ENCODE data around the gene GATA2.

Gene GATA2

GRCh38 chr3:128468791-128469527 is 24.0 kb downstream of the GATA2 start:
- H3K4me1 ChIP-seq (ENCODE audit: insufficient read depth, low read length), result peaks cover 4% of the 10 kb centered on the region; the same call in 1 of the 2 replicates
- H3K36me3 ChIP-seq (ENCODE audit: insufficient read depth, low read depth, low read length), result no peaks in the 10 kb centered on the region
- no peak overlapping the region for H3K9ac ChIP-seq (ENCODE audit: low read depth, low read length)
- H3K4me3 ChIP-seq (ENCODE audit: low read length), result no peak overlapping the region
- H3K27me3 ChIP-seq (ENCODE audit: insufficient read depth, low read length), result peaks cover 86% of the 10 kb centered on the region
- H3K27ac ChIP-seq (ENCODE audit: low read length), result no peak overlapping the region
- no peaks in the 10 kb centered on the region for H3K9me3 ChIP-seq (ENCODE audit: insufficient read depth, low read depth, low read length)

GRCh38 chr3:128468285-128468790 is 24.7 kb downstream of the GATA2 start:
- Histone ChIP-seq H3K4me3 (ENCODE audit: low read length) (no peak overlapping the region), H3K27ac (ENCODE audit: low read length) (no peak overlapping the region), H3K27me3 (ENCODE audit: insufficient read depth, low read length) (peaks cover 82% of the 10 kb centered on the region), H3K36me3 (ENCODE audit: insufficient read depth, low read depth, low read length) (no peaks in the 10 kb centered on the region), H3K9ac (ENCODE audit: low read depth, low read length) (no peak overlapping the region), H3K9me3 (ENCODE audit: insufficient read depth, low read depth, low read length) (no peaks in the 10 kb centered on the region), H3K4me1 (ENCODE audit: insufficient read depth, low read length) (no peaks in the 10 kb centered on the region)

- Histone ChIP-seq H3K4me1 (ENCODE audit: insufficient read depth, low read length) (no peaks in the 10 kb centered on the region), H3K27me3 (ENCODE audit: insufficient read depth, low read length) (peaks cover 69% of the 10 kb centered on the region), H3K27ac (ENCODE audit: low read length) (no peak within 1 kb of the TSS), H3K9me3 (ENCODE audit: insufficient read depth, low read depth, low read length) (no peaks in the 10 kb centered on the region), H3K9ac (ENCODE audit: low read depth, low read length) (no peak within 1 kb of the TSS), H3K4me3 (ENCODE audit: low read length) (no peak within 1 kb of the TSS), H3K36me3 (ENCODE audit: insufficient read depth, low read depth, low read length) (no peaks in the 10 kb centered on the region)
Measured at GRCh38 chr3:128466840-128467541, 26.0 kb downstream of the GATA2 start, which contains the start of gene DNAJB8. TSS of gene DNAJB8 (minus strand) at chr3:128466890. CDS start at chr3:128463245, 3,645 bp downstream.

- Histone ChIP-seq H3K27me3 (ENCODE audit: insufficient read depth, low read length) (peaks cover 50% of the 10 kb centered on the region), H3K4me1 (ENCODE audit: insufficient read depth, low read length) (no peaks in the 10 kb centered on the region), H3K4me3 (ENCODE audit: low read length) (no peak overlapping the region), H3K27ac (ENCODE audit: low read length) (no peak overlapping the region), H3K9ac (ENCODE audit: low read depth, low read length) (no peak overlapping the region), H3K36me3 (ENCODE audit: insufficient read depth, low read depth, low read length) (no peaks in the 10 kb centered on the region), H3K9me3 (ENCODE audit: insufficient read depth, low read depth, low read length) (no peaks in the 10 kb centered on the region)
Measured at GRCh38 chr3:128464702-128465101, 28.3 kb downstream of the GATA2 start.

GRCh38 chr3:128464188-128464587 is 28.8 kb downstream of the GATA2 start:
- H3K27me3 ChIP-seq (ENCODE audit: insufficient read depth, low read length), result peaks cover 53% of the 10 kb centered on the region
- no peak overlapping the region for H3K27ac ChIP-seq (ENCODE audit: low read length)
- no peaks in the 10 kb centered on the region for H3K36me3 ChIP-seq (ENCODE audit: insufficient read depth, low read depth, low read length)
- H3K9ac ChIP-seq (ENCODE audit: low read depth, low read length), result no peak overlapping the region
- H3K4me1 ChIP-seq (ENCODE audit: insufficient read depth, low read length), result no peaks in the 10 kb centered on the region
- no peak overlapping the region for H3K4me3 ChIP-seq (ENCODE audit: low read length)
- H3K9me3 ChIP-seq (ENCODE audit: insufficient read depth, low read depth, low read length), result no peaks in the 10 kb centered on the region

GRCh38 chr3:128463771-128464170 is 29.2 kb downstream of the GATA2 start:
- Histone ChIP-seq H3K9ac (ENCODE audit: low read depth, low read length) (no peak overlapping the region), H3K4me1 (ENCODE audit: insufficient read depth, low read length) (no peaks in the 10 kb centered on the region), H3K36me3 (ENCODE audit: insufficient read depth, low read depth, low read length) (no peaks in the 10 kb centered on the region), H3K9me3 (ENCODE audit: insufficient read depth, low read depth, low read length) (no peaks in the 10 kb centered on the region), H3K27me3 (ENCODE audit: insufficient read depth, low read length) (peaks cover 49% of the 10 kb centered on the region), H3K27ac (ENCODE audit: low read length) (no peak overlapping the region), H3K4me3 (ENCODE audit: low read length) (no peak overlapping the region)

- H3K36me3 ChIP-seq (ENCODE audit: insufficient read depth, low read depth, low read length), result no peaks in the 10 kb centered on the region
- no peak overlapping the region for H3K27ac ChIP-seq (ENCODE audit: low read length)
- no peaks in the 10 kb centered on the region for H3K9me3 ChIP-seq (ENCODE audit: insufficient read depth, low read depth, low read length)
- peaks cover 49% of the 10 kb centered on the region for H3K27me3 ChIP-seq (ENCODE audit: insufficient read depth, low read length)
- H3K4me1 ChIP-seq (ENCODE audit: insufficient read depth, low read length), result no peaks in the 10 kb centered on the region
- H3K4me3 ChIP-seq (ENCODE audit: low read length), result no peak overlapping the region
- H3K9ac ChIP-seq (ENCODE audit: low read depth, low read length), result no peak overlapping the region
Measured at GRCh38 chr3:128463354-128463753, 29.6 kb downstream of the GATA2 start.

GRCh38 chr3:128462931-128463330 is 30.1 kb downstream of the GATA2 start:
- Histone ChIP-seq H3K9ac (ENCODE audit: low read depth, low read length) (no peak overlapping the region), H3K27me3 (ENCODE audit: insufficient read depth, low read length) (peaks cover 48% of the 10 kb centered on the region), H3K27ac (ENCODE audit: low read length) (no peak overlapping the region), H3K36me3 (ENCODE audit: insufficient read depth, low read depth, low read length) (no peaks in the 10 kb centered on the region), H3K4me1 (ENCODE audit: insufficient read depth, low read length) (no peaks in the 10 kb centered on the region), H3K9me3 (ENCODE audit: insufficient read depth, low read depth, low read length) (no peaks in the 10 kb centered on the region), H3K4me3 (ENCODE audit: low read length) (no peak overlapping the region)

GRCh38 chr3:128462341-128462910 is 30.6 kb downstream of the GATA2 start:
- no peaks in the 10 kb centered on the region for H3K4me1 ChIP-seq (ENCODE audit: insufficient read depth, low read length)
- H3K4me3 ChIP-seq (ENCODE audit: low read length), result no peak overlapping the region
- H3K9me3 ChIP-seq (ENCODE audit: insufficient read depth, low read depth, low read length), result no peaks in the 10 kb centered on the region
- H3K36me3 ChIP-seq (ENCODE audit: insufficient read depth, low read depth, low read length), result no peaks in the 10 kb centered on the region
- H3K9ac ChIP-seq (ENCODE audit: low read depth, low read length), result no peak overlapping the region
- H3K27me3 ChIP-seq (ENCODE audit: insufficient read depth, low read length), result peaks cover 47% of the 10 kb centered on the region
- H3K27ac ChIP-seq (ENCODE audit: low read length), result no peak overlapping the region

- Histone ChIP-seq H3K27me3 (ENCODE audit: insufficient read depth, low read length) (peaks cover 45% of the 10 kb centered on the region), H3K4me3 (ENCODE audit: low read length) (no peak overlapping the region), H3K36me3 (ENCODE audit: insufficient read depth, low read depth, low read length) (no peaks in the 10 kb centered on the region), H3K9me3 (ENCODE audit: insufficient read depth, low read depth, low read length) (no peaks in the 10 kb centered on the region), H3K27ac (ENCODE audit: low read length) (no peak overlapping the region), H3K4me1 (ENCODE audit: insufficient read depth, low read length) (no peaks in the 10 kb centered on the region), H3K9ac (ENCODE audit: low read depth, low read length) (no peak overlapping the region)
Measured at GRCh38 chr3:128461731-128462130, 31.3 kb downstream of the GATA2 start.

- Histone ChIP-seq H3K27me3 (ENCODE audit: insufficient read depth, low read length) (peaks cover 44% of the 10 kb centered on the region), H3K27ac (ENCODE audit: low read length) (no peak overlapping the region), H3K36me3 (ENCODE audit: insufficient read depth, low read depth, low read length) (no peaks in the 10 kb centered on the region), H3K9me3 (ENCODE audit: insufficient read depth, low read depth, low read length) (no peaks in the 10 kb centered on the region), H3K4me3 (ENCODE audit: low read length) (no peak overlapping the region), H3K4me1 (ENCODE audit: insufficient read depth, low read length) (no peaks in the 10 kb centered on the region), H3K9ac (ENCODE audit: low read depth, low read length) (no peak overlapping the region)
Measured at GRCh38 chr3:128459461-128459820, 33.6 kb downstream of the GATA2 start.
